A549 treated with AZD9567 at 1 μM for 4 hours (cell line): ENCODE measurements around the gene TAMM41. TPM values are rescaled to one million over a fixed set of nuclear protein-coding genes. Genes with fewer than 3 reads are reported as not detected.

ENCODE experiments used
- total RNA-seq: library from RNA; stranded (reverse); fragments of 200-300 nt; extraction: Qiagen RNA extraction; gene quantifications from 5 replicates; pipeline ENCODE4 v1.2.3, GENCODE V29; 2022; ENCODE audit not compliant: insufficient read depth

The TAMM41 gene, protein sequence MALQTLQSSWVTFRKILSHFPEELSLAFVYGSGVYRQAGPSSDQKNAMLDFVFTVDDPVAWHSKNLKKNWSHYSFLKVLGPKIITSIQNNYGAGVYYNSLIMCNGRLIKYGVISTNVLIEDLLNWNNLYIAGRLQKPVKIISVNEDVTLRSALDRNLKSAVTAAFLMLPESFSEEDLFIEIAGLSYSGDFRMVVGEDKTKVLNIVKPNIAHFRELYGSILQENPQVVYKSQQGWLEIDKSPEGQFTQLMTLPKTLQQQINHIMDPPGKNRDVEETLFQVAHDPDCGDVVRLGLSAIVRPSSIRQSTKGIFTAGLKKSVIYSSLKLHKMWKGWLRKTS
- 23.6 to 28.5 TPM (median 27.2 TPM) in 5 replicates for total RNA-seq

DNA sequence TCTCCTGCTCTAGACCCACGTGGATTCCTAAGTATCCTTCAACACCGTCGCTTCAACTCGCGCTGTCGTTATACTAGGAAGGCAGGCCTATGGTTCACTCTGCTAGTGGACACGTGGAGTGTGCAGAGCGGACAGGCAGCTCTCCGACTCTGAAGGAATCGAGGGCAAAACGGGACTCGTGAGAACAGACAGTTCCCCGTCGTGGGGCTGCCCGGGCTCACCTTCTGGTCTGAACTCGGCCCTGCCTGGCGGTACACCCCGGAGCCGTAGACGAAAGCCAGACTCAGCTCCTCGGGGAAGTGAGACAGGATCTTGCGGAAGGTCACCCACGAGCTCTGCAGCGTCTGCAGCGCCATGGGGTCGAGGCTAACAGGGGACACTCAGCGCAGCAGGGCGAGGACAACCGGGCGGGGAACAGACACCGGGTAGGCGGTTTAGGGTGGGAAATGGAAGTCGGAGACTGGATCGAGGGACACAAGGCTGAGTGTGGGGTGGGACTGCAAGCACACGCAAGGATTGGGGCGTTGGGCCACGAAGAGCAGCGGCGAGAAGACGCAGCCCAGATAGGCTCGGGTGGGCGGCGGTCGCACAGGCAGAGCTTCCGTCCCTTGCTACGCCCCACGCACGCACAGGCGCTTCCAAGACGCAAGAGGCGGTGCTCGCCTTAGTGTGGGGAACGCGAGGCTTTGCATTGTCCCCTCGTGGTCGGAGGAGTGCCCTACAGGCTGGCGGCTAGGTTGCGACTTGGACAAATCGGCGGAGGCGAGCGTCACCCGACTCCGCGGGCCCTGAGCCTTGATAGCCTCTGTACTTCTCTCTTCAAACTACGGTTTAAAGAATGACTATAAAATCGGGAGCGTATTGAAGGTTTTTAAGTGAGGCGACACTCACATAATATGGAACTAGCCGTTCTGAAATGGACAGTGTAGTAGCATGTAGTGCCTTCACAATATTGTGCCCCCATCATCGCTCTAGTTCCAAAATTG lies at the start of gene TAMM41:
Gene TAMM41, minus strand, starts transcription at position 605 of the 986 bp plus-strand sequence. Its CDS starts 249 bp downstream, at position 356.

Other genes starting within 250 kb of the TAMM41 start
- gene VGLL4, start 203.0 kb downstream of the TAMM41 start, total RNA-seq: 23.8 to 34.2 TPM (median 32.0 TPM) in 5 replicates
- 0.09 to 0.29 TPM (median 0.18 TPM) in 4 of 5 replicates, not detected in the other for gene SYN2, start 157.5 kb upstream of the TAMM41 start, total RNA-seq